ENCODE data around the gene HPX.

Gene HPX

GRCh38 chr11:6413791-6414201 lies 27.0 kb downstream of the HPX start:
- no peak for TF ChIP-seq CTCF (conservative IDR thresholded peaks at IDR 0.05; ENCODE audit: control insufficient read depth, insufficient read depth, low read depth, low read length)
- H3K4me3 ChIP-seq (ENCODE audit: control insufficient read depth, low read depth, low read length) = no peak overlapping the region
- DNase-seq (ENCODE audit: low read depth) = no peak

GRCh38 chr11:6411594-6412031 lies 29.2 kb downstream of the HPX start:
- no peak for DNase-seq (ENCODE audit: low read depth)
- TF ChIP-seq CTCF (conservative IDR thresholded peaks at IDR 0.05; ENCODE audit: control insufficient read depth, insufficient read depth, low read depth, low read length) = no peak
- no peak overlapping the region for H3K4me3 ChIP-seq (ENCODE audit: control insufficient read depth, low read depth, low read length)

- DNase-seq (ENCODE audit: low read depth) = no peak
- TF ChIP-seq CTCF (conservative IDR thresholded peaks at IDR 0.05; ENCODE audit: control insufficient read depth, insufficient read depth, low read depth, low read length) = no peak
- no peak overlapping the region for H3K4me3 ChIP-seq (ENCODE audit: control insufficient read depth, low read depth, low read length)
Observed at GRCh38 chr11:6410695-6411430, 29.9 kb downstream of the HPX start.

- DNase-seq (ENCODE audit: low read depth) = no peak
- H3K4me3 ChIP-seq (ENCODE audit: control insufficient read depth, low read depth, low read length) = no peak overlapping the region
- TF ChIP-seq CTCF (conservative IDR thresholded peaks at IDR 0.05; ENCODE audit: control insufficient read depth, insufficient read depth, low read depth, low read length) = no peak
Observed at GRCh38 chr11:6406370-6406769, 34.4 kb downstream of the HPX start.

- TF ChIP-seq CTCF (conservative IDR thresholded peaks at IDR 0.05; ENCODE audit: control insufficient read depth, insufficient read depth, low read depth, low read length) = no peak
- H3K4me3 ChIP-seq (ENCODE audit: control insufficient read depth, low read depth, low read length) = no peak overlapping the region
- no peak for DNase-seq (ENCODE audit: low read depth)
Observed at GRCh38 chr11:6405846-6406245, 34.9 kb downstream of the HPX start.

GRCh38 chr11:6405052-6405667 lies 35.6 kb downstream of the HPX start:
- DNase-seq (ENCODE audit: low read depth) = no peak
- H3K4me3 ChIP-seq (ENCODE audit: control insufficient read depth, low read depth, low read length) = no peak overlapping the region
- no peak for TF ChIP-seq CTCF (conservative IDR thresholded peaks at IDR 0.05; ENCODE audit: control insufficient read depth, insufficient read depth, low read depth, low read length)
